Left lung (tissue), 10 donors: ENCODE results near the gene ARNT2. TPM values are rescaled to one million over a fixed set of nuclear protein-coding genes. Genes with fewer than 3 reads are reported as not detected.

Source experiments
- ATAC-seq: fragments of 200-7000 bp; cut with Tn5 transposase; one replicate; pipeline ENCODE4 v1.9.1; 2020; ENCODE audit warnings: moderate library complexity
- DNase-seq, 4 donors: peaks; one replicate each; pipeline ENCODE4 v3.0.0-alpha.2; 2013 to 2020
- H3K27ac ChIP-seq, 2 donors: fragments of 200-600 bp; sonication (generic) in 1 of 2; one replicate each; pipeline versions ENCODE4 v1.5.0 to v1.8.0; 2020 to 2021
- H3K27me3 ChIP-seq, 2 donors: fragments of 200-600 bp; sonication (generic) in 1 of 2; one replicate each; pipeline versions ENCODE4 v1.5.0 to v1.8.0; 2020 to 2021
- H3K36me3 ChIP-seq, 2 donors: fragments of 200-600 bp; sonication (generic) in 1 of 2; one replicate each; pipeline versions ENCODE4 v1.5.0 to v1.8.0; 2020 to 2021
- H3K4me1 ChIP-seq, 2 donors: fragments of 200-600 bp; one replicate each; pipeline ENCODE4 v1.8.0; 2021
- H3K4me3 ChIP-seq, 2 donors: fragments of 200-600 bp; sonication (generic) in 1 of 2; one replicate each; pipeline versions ENCODE4 v1.5.0 to v1.8.0; 2020 to 2021; ENCODE audit warnings: mild to moderate bottlenecking in 1 of 2
- H3K9me3 ChIP-seq, 2 donors: fragments of 200-600 bp; sonication (generic) in 1 of 2; one replicate each; pipeline versions ENCODE4 v1.5.0 to v1.8.0; 2020 to 2021
- CTCF ChIP-seq, 2 donors: fragments of 200-600 bp; sonication (generic) in 1 of 2; IDR thresholded peaks; one replicate each; pipeline versions ENCODE4 v1.5.0 to v1.8.0; 2021; ENCODE audit warnings: antibody characterized with exemption in 2 of 2
- intact Hi-C, 2 donors: fragments of 100-400 bp; cut with DNase I; formaldehyde crosslinking; loops; one replicate each; pipeline versions ENCODE4 v1.11.2 to v1.14.2; 2022
- polyA plus RNA-seq, 6 donors: library from polyadenylated mRNA; unstranded; fragments of 120-200 nt; gene quantifications; one replicate each; pipeline ENCODE4 v1.2.1, GENCODE V29; 2013; ENCODE audit not compliant: insufficient read length in 6 of 6
- total RNA-seq, 2 donors: library from RNA; stranded (reverse); fragmentation: NEBNext Ultra II Directional; extraction: Animal tissue kit (Norgen Biotek cat#: 25700); gene quantifications; one replicate each; pipeline ENCODE4 v1.2.1, GENCODE V29; 2021
- donor health status: DM: no; HTN: yes; CAD: no.
- donor health status: DM: no; HTN: no; CAD: no.

Gene ARNT2
- total and polyA plus RNA-seq, 8 donors: 9.7 to 50.8 (median 33.7) TPM

- Histone ChIP-seq H3K27ac (no peak overlapping the region), H3K4me1 (no peaks in the 10 kb centered on the region), H3K9me3 (no peaks in the 10 kb centered on the region), H3K4me3 (no peak overlapping the region), H3K27me3 (peaks cover 0 to 22% of the 10 kb centered on the region in 2 donors), H3K36me3 (no peaks in the 10 kb centered on the region)
- DNase-seq (no peak), ATAC-seq (no peak)
- intact Hi-C loops: no loop called here
- no peak for TF ChIP-seq CTCF (IDR thresholded peaks at IDR 0.05)
Measured at GRCh38 chr15:80396096-80396495, 8.1 kb upstream of the ARNT2 start.

- Histone ChIP-seq H3K9me3 (no peaks in the 10 kb centered on the region), H3K4me3 (no peak overlapping the region), H3K36me3 (no peaks in the 10 kb centered on the region), H3K27me3 (peaks cover 6 to 53% of the 10 kb centered on the region in 2 donors), H3K27ac (no peak overlapping the region), H3K4me1 (peaks cover 0 to 7% of the 10 kb centered on the region in 2 donors)
- no peak for DNase-seq
- intact Hi-C loops: no loop called here
- TF ChIP-seq CTCF (IDR thresholded peaks at IDR 0.05): no peak
- ATAC-seq: no peak
Measured at GRCh38 chr15:80399508-80399907, 4.7 kb upstream of the ARNT2 start.

GRCh38 chr15:80401456-80401855, 2.7 kb upstream of the ARNT2 start:
- no peaks in the 10 kb centered on the region for H3K36me3 ChIP-seq
- TF ChIP-seq CTCF (IDR thresholded peaks at IDR 0.05): no peak
- no peaks in the 10 kb centered on the region for H3K9me3 ChIP-seq
- no peak overlapping the region for H3K4me3 ChIP-seq
- no peak overlapping the region for H3K27ac ChIP-seq
- peak; percentile 28 for ATAC-seq
- H3K4me1 ChIP-seq: peaks cover 0 to 11% of the 10 kb centered on the region in 2 donors
- H3K27me3 ChIP-seq: peaks cover 6 to 73% of the 10 kb centered on the region in 2 donors
- no peak for DNase-seq
- intact Hi-C loops: no loop called here

- Histone ChIP-seq H3K4me3 (no peak overlapping the region), H3K36me3 (no peaks in the 10 kb centered on the region), H3K27ac (no peak overlapping the region), H3K27me3 (peaks cover 6 to 80% of the 10 kb centered on the region in 2 donors), H3K9me3 (no peaks in the 10 kb centered on the region), H3K4me1 (peaks cover 0 to 11% of the 10 kb centered on the region in 2 donors)
- no peak for TF ChIP-seq CTCF (IDR thresholded peaks at IDR 0.05)
- no peak for DNase-seq
- ATAC-seq: no peak
- intact Hi-C loops: no loop called here
Measured at GRCh38 chr15:80402339-80402738, 1.8 kb upstream of the ARNT2 start.

GRCh38 chr15:80403712-80404056, 498 bp upstream of the ARNT2 start:
- no peaks in the 10 kb centered on the region for H3K9me3 ChIP-seq
- intact Hi-C loops: no loop called here

More at GRCh38 chr15:80403712-80404056, 498 bp upstream of the ARNT2 start:
- Histone ChIP-seq H3K27ac (no peak overlapping the region), H3K4me3 (peak overlapping the region; percentile 38 to 41), H3K4me1 (peaks cover 0 to 11% of the 10 kb centered on the region in 2 donors), H3K36me3 (no peaks in the 10 kb centered on the region), H3K27me3 (peaks cover 6 to 79% of the 10 kb centered on the region in 2 donors)
- ATAC-seq (peak; percentile 65), DNase-seq (peak in 3 of 4 donors; percentile 44 to 78 (median 45))
- TF ChIP-seq CTCF (IDR thresholded peaks at IDR 0.05): no peak
